BLaER1 (cell line): ENCODE data around the gene PHC2.

ENCODE experiments used
- H3K27ac ChIP-seq: shearing (Covaris generic); formaldehyde crosslinking; 2 replicates; pipeline ENCODE4 v1.8.1; 2022
- H3K27me3 ChIP-seq: shearing (Covaris generic); formaldehyde crosslinking; 2 replicates; pipeline ENCODE4 v1.8.1; 2022
- H3K36me3 ChIP-seq: shearing (Covaris generic); formaldehyde crosslinking; 2 replicates; pipeline ENCODE4 v1.8.1; 2022
- H3K4me1 ChIP-seq: shearing (Covaris generic); formaldehyde crosslinking; 2 replicates; pipeline ENCODE4 v1.8.1; 2022
- H3K4me2 ChIP-seq: shearing (Covaris generic); formaldehyde crosslinking; 2 replicates; pipeline ENCODE4 v1.8.1; 2022
- H3K4me3 ChIP-seq: shearing (Covaris generic); formaldehyde crosslinking; 2 replicates; pipeline ENCODE4 v1.8.1; 2022
- H3K9ac ChIP-seq: shearing (Covaris generic); formaldehyde crosslinking; 2 replicates; pipeline ENCODE4 v1.8.1; 2022
- H3K9me3 ChIP-seq: shearing (Covaris generic); formaldehyde crosslinking; 2 replicates; pipeline ENCODE4 v1.8.1; 2022
- H4K20me1 ChIP-seq: shearing (Covaris generic); formaldehyde crosslinking; 2 replicates; pipeline ENCODE4 v1.8.1; 2022
- Cebpa-rat ChIP-seq: shearing (Covaris generic); IDR thresholded peaks from 2 replicates; pipeline ENCODE4 v1.8.1; 2022

Gene PHC2

DNA sequence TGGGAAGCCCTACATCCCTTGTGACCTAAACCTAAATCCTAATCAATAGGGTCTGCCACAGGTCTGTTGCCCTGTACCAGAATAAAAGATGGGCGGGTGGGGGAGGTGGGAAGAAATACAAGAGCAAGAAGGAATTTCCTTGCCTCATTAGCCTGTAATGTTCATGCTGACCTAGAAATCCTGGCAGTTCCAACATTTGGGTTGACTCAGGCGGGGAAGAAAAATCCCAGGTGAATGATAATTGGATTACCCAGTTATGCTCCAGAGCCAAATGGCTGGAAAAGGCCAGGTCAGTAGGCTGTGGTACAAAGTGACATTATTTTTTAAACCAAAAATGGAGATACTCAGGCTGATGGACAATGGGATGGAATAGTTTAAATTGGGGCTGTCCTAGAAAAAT, 82.7 kb downstream of the PHC2 start:
- peak overlapping the region; percentile 96 for H3K4me2 ChIP-seq
- peaks cover 72% of the 10 kb centered on the region for H3K4me1 ChIP-seq
- H3K27ac ChIP-seq, result peak overlapping the region; percentile 99
- H3K9me3 ChIP-seq, result no peaks in the 10 kb centered on the region
- H3K4me3 ChIP-seq, result peak overlapping the region; percentile 95
- TF ChIP-seq Cebpa-rat, result no peak
- H3K9ac ChIP-seq, result peak overlapping the region; percentile 98
- no peaks in the 10 kb centered on the region for H3K27me3 ChIP-seq
- H4K20me1 ChIP-seq, result peaks cover 63% of the 10 kb centered on the region
- H3K36me3 ChIP-seq, result peaks cover 20% of the 10 kb centered on the region

DNA sequence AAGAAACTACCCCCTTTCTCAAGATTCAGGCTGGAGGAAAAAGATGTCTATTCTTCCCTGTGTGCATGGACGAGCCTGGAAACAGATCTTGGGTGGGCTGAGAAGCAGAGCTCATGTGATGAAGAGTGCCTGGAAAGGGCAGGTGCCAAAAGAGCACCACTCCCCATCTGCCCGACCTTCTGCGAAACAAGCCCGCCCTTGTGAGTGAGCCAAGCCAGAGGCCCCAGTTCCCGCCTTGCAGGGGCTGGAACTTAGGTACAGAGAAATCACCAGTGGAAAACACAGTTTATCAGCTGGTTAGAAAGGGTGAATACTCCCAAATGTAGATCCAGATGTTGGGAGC, 83.3 kb downstream of the PHC2 start:
- Histone ChIP-seq H3K27ac (peak overlapping the region; percentile 99), H3K36me3 (peaks cover 26% of the 10 kb centered on the region), H3K4me2 (peak overlapping the region; percentile 96), H4K20me1 (peaks cover 69% of the 10 kb centered on the region), H3K9ac (peak overlapping the region; percentile 98), H3K9me3 (no peaks in the 10 kb centered on the region), H3K27me3 (no peaks in the 10 kb centered on the region), H3K4me1 (peaks cover 76% of the 10 kb centered on the region), H3K4me3 (peak overlapping the region; percentile 95)
- TF ChIP-seq Cebpa-rat, result no peak

DNA sequence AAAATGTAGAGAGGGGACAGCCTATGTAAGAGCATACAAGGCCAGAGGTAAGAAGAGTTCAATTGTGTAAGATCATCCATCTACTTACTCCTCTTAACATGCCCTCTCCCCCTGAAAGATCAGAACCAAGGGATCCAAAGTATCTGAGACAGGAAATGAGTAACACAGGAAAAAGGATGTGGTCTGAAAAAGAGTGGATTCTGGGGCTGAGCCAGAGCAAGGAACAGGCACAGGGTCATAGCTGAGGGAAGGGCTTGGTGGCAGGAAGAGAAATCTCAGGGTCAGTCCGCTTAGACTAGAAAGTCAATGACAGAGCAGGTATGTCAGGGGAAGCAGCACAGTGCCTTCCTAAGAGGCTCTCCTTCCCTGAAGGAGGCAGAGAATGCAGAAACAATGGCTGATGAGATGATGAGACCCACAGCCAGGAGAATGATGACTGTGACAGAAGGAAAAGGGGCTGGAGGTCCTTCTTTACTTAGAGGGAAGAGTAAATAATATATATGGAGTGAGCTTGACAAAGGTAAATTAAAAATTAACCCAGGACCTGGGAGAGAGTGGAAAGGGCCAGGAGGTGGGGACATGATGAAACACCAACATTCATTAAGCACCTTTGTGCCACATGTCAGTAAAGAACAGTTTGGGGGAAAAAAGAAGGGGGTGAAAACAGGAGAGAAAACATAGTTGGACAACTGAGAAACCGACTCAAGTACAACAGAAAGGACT, 83.8 kb downstream of the PHC2 start:
- H3K27me3 ChIP-seq, result no peaks in the 10 kb centered on the region
- H3K36me3 ChIP-seq, result peaks cover 31% of the 10 kb centered on the region
- H3K27ac ChIP-seq, result peak overlapping the region; percentile 99
- peaks cover 81% of the 10 kb centered on the region for H3K4me1 ChIP-seq
- peak overlapping the region; percentile 98 for H3K9ac ChIP-seq
- no peaks in the 10 kb centered on the region for H3K9me3 ChIP-seq
- no peak for TF ChIP-seq Cebpa-rat
- peak overlapping the region; percentile 95 for H3K4me3 ChIP-seq
- peaks cover 74% of the 10 kb centered on the region for H4K20me1 ChIP-seq
- peak overlapping the region; percentile 96 for H3K4me2 ChIP-seq

DNA sequence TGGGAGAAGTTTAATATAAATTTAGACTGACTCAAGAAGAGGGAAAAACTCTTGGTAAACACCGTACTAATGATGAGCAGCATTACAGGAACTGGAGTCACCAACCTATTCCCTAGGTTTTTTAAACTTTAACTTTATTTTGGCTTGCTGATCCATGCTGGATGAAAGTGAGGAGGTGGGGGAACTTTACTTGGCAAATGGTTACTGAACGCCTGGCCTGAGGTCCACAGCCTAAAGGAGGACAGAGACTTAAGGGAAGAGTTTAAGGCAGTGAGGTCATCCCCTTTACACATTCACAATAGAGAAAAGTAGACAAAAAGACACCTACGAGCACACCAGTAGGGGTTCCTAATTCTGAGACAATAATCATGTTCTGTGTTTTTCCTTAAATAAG, 84.4 kb downstream of the PHC2 start:
- peak overlapping the region; percentile 95 for H3K4me3 ChIP-seq
- peak overlapping the region; percentile 96 for H3K4me2 ChIP-seq
- peak overlapping the region; percentile 98 for H3K9ac ChIP-seq
- H3K36me3 ChIP-seq, result peaks cover 37% of the 10 kb centered on the region
- peaks cover 79% of the 10 kb centered on the region for H4K20me1 ChIP-seq
- peaks cover 85% of the 10 kb centered on the region for H3K4me1 ChIP-seq
- H3K27ac ChIP-seq, result peak overlapping the region; percentile 99
- H3K9me3 ChIP-seq, result no peaks in the 10 kb centered on the region
- no peaks in the 10 kb centered on the region for H3K27me3 ChIP-seq
- TF ChIP-seq Cebpa-rat, result no peak

DNA sequence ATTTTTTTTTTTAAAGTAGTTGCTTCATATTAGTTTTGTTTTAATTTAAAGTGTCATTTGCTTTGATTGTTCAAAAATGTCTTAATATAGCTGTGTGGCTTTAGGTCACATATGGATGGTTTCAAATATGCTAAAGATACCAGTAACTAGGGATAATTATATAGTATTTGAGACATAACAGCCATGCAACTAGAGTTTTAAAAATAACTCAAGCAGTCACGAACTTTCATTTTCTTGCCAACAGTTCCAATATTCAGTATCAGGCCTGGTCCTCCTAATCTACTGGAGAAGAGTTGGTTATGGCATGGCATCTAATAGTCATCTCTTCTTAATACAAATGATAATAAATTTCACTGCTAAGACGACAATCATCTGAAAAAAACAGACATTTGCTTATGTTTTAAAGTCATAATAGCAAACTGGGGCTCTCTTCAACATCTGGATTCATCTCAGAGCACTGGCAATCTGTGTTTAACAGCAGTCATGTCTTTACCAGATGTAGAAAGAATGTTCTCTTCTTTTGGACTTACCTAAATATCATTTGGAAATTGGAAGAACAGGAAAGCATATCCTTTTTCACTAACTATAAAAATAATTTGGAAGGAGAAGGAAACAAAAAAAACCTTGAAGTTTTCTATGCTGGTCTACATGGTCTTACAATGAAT, 85.9 kb downstream of the PHC2 start:
- peaks cover 85% of the 10 kb centered on the region for H3K4me1 ChIP-seq
- peaks cover 94% of the 10 kb centered on the region for H4K20me1 ChIP-seq
- no peak for TF ChIP-seq Cebpa-rat
- H3K36me3 ChIP-seq, result peaks cover 52% of the 10 kb centered on the region
- peak overlapping the region; percentile 19 for H3K4me3 ChIP-seq
- H3K9ac ChIP-seq, result peak overlapping the region; percentile 39
- H3K9me3 ChIP-seq, result no peaks in the 10 kb centered on the region
- H3K4me2 ChIP-seq, result peak overlapping the region; percentile 96
- H3K27ac ChIP-seq, result peak overlapping the region; percentile 59
- H3K27me3 ChIP-seq, result no peaks in the 10 kb centered on the region

DNA sequence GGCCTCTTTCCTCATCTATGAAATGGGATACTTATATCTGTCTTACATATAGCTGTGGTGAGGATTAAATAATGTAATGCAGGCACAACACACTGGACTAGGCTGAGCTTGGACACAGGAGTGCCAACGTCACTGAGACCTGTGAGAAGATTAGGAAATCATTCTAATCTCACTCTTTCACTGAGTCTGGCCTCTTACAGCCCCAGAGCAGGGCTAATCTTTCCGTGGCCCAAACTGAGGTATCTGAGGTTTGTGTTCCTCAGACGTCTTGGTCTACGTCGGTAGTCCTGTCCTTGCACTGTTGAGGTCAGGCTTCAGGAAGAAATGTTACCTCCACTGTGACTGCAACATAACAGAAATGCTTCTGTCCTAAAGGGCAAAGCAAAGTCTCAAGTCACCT, 87.4 kb downstream of the PHC2 start:
- peak overlapping the region; percentile 63 for H3K9ac ChIP-seq
- H3K4me1 ChIP-seq, result peaks cover 100% of the 10 kb centered on the region
- peaks cover 63% of the 10 kb centered on the region for H3K36me3 ChIP-seq
- no peak overlapping the region for H3K4me3 ChIP-seq
- H3K9me3 ChIP-seq, result no peaks in the 10 kb centered on the region
- peak overlapping the region; percentile 96 for H3K4me2 ChIP-seq
- peak overlapping the region; percentile 59 for H3K27ac ChIP-seq
- TF ChIP-seq Cebpa-rat, result no peak
- H4K20me1 ChIP-seq, result peaks cover 100% of the 10 kb centered on the region
- no peaks in the 10 kb centered on the region for H3K27me3 ChIP-seq

DNA sequence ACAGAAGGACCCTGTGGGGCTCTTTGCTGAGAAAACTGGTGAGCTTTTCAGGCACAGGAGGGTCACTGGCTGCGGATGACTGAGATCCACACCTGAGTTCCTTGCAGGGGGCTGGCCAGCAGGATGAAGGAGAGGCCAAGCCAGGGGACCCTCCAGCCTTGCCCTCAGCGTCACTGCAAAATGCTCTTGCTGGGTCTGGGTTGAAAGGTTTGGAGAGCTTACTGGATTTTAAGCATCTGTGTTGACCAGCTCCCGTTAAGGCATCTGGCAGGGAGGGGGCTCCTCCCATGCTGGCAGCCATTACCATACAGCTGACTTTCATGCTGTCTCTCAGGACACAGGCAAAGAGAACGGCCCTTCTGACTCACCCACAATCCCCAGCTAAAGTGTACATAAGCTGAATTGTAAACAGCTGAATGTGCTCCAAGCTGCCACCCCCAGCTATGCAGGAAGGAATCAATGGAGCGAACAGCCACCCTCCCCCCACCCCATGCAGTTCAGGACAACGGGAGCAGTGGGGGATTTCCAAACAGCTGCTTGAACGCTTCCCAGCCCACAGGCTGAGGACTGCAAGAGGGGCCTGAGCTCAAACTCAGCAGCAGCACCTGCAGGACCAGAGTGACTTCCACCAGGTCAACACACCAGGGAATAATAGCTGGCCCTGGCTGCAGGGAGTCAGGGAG, 88.7 kb downstream of the PHC2 start:
- TF ChIP-seq Cebpa-rat, result no peak
- Histone ChIP-seq H3K4me3 (peak overlapping the region; percentile 51), H3K4me1 (peaks cover 99% of the 10 kb centered on the region), H3K9ac (peak overlapping the region; percentile 62), H3K27ac (peak overlapping the region; percentile 76), H3K27me3 (no peaks in the 10 kb centered on the region), H3K9me3 (no peaks in the 10 kb centered on the region), H3K4me2 (peak overlapping the region; percentile 96), H4K20me1 (peaks cover 100% of the 10 kb centered on the region), H3K36me3 (peaks cover 74% of the 10 kb centered on the region)

DNA sequence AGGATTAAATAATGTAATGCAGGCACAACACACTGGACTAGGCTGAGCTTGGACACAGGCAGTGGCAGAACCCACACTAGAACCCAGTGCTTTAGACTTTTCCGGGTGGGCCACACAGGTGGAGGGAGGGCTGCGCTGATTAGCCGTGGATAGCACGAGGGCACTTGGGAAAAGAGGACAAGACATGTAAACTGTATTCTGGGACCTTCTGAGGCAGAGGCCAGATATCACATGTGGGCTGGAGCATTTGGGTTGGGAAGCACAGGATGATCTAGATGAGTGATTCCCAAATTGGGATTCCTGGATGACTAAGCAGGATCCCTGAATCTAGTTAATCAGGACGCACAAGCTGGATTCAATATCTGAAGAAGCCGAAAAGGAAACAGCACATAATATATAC, 89.7 kb downstream of the PHC2 start:
- Histone ChIP-seq H3K27ac (peak overlapping the region; percentile 27; the same call in 1 of the 2 replicates), H4K20me1 (peaks cover 100% of the 10 kb centered on the region), H3K9me3 (no peaks in the 10 kb centered on the region), H3K4me1 (peaks cover 99% of the 10 kb centered on the region), H3K36me3 (peaks cover 72% of the 10 kb centered on the region), H3K9ac (no peak overlapping the region), H3K27me3 (no peaks in the 10 kb centered on the region), H3K4me2 (peak overlapping the region; percentile 96), H3K4me3 (no peak overlapping the region)
- TF ChIP-seq Cebpa-rat, result no peak

DNA sequence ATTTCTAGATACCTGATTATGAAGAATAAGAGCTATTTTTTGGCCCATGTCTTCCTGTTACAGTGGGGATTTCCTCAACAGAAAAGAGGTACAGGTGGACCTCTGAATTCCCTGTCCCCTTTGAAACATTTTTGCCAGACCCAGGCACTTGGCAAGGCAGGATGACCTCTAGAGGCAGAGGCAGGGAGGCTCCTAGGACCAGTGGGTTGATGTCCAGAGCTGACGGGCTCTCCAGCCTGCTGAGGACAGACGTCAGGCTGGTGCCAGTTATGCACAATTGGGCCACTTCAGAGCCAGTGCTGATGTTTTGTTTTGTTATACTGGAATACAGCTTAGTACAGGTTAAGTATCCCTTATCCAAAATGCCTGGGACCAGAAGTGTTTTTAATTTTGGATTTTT, 91.5 kb downstream of the PHC2 start:
- TF ChIP-seq Cebpa-rat, result no peak
- Histone ChIP-seq H3K9ac (no peak overlapping the region), H3K4me2 (peak overlapping the region; percentile 57)

More for the DNA sequence above, 91.5 kb downstream of the PHC2 start:
- H4K20me1 ChIP-seq, result peaks cover 100% of the 10 kb centered on the region
- no peaks in the 10 kb centered on the region for H3K27me3 ChIP-seq
- H3K4me1 ChIP-seq, result peaks cover 99% of the 10 kb centered on the region
- H3K27ac ChIP-seq, result 0 out of 2 replicates have a peak overlapping the region, but pooled peaks have one; percentile 23
- no peak overlapping the region for H3K4me3 ChIP-seq
- H3K36me3 ChIP-seq, result peaks cover 85% of the 10 kb centered on the region
- H3K9me3 ChIP-seq, result no peaks in the 10 kb centered on the region
